HG02943 (cell line): Measurements from ENCODE around the gene CTDSP2.

Experiments used
- ATAC-seq: cut with Tn5 transposase; IDR thresholded peaks from one replicate; pipeline ENCODE4 v1.9.1; 2021; ENCODE audit warnings: mild to moderate bottlenecking, low read depth, moderate library complexity; ENCODE audit not compliant: unreplicated experiment

The CTDSP2 gene

GRCh38 chr12:57817261-57817989 lies 29.1 kb downstream of the CTDSP2 start:
- ATAC-seq = no peak

DNA sequence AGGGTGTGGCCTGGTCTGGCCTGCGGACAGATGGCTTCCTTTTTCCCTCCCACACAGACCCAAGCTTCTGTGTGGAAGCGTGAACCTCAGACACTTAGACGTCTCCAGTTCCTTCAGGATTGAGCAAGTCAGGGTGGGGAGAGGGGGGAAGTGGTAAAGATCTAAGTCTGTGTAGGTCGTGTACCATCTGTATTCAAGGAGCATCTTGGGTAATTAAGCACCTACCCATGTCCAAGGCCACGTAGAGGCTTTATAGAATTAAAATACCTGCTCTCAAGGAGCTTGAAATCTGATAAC lies 29.7 kb downstream of the CTDSP2 start:
- ATAC-seq = no peak

DNA sequence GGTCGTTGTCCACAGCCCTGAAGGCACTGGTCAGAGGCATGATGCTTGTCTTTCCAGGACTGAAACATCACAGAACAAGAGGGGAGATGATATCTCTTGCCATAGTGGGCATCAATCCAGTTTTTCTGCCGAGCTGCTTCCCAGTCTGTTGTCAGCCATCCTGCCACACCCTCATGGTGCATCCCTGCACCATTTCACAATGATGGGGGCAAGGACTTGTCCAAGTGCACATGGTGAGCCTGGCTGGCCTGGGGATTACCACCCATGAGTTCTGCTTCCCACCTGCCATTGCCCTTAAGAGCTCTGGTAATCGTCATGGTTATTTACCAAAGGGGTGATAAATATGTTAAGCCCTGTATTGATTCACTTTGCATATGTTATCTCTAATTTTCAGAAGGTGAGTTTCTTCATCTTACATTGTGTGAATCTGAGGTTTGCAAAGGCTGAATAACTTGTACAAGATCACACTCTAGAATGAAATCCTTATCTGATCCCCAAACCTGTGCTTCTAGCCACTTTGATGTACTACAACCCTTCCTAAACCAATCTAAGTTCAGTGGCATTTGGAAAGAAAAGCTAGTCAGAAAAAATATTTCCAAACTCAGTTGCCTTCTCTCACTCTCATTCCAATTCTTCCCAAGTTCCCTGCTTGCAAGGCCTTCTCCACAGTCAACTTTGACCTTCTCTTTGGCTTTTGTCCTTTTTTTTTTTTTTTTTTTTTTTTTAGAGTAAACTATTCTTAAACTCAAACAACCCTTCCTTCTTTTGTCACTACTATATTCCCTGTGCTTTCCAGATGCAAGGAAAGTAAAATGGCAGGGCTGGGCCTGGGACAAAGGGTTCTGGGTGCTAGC lies 30.3 kb downstream of the CTDSP2 start:
- ATAC-seq = no peak

DNA sequence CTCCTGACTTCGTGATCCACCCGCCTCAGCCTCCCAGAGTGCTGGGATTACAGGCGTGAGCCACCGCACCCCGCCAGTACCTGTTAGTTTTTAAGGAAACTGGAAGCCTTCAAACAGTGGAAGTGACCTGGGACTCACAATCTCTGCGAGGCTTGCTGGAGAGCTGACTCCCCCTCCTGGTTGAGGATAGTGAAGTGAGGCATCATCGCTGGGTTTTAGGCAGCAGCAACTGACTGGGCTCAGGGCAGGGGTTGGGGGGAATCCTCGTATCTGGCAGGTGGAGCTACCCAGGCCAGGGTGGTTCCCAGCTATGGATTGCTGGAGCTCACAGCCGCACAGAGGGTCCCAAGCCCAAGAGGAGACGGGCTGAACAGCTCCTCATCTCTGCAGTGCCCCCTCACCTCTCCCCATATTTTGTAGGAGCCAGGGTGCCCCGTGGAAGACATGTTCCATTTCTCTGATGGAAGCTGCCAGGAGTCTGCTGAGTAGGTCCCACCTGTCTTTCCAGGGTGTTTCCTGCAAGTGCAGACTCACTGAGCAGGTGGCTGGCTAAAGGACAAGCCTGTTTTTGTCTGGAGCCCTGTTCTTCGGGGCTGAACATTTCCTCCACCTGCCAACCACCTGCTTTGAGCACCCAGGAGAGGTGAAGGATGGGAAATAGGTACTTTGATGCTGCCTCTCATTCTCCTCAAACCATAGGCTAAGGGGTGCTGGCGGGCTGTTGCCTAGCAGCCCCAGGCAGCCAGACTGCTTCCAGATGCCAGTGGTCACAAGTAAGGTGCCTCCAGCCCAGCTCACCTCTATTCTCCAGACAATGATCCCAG lies 31.1 kb downstream of the CTDSP2 start:
- ATAC-seq = no peak

GRCh38 chr12:57813971-57814772 lies 32.4 kb downstream of the CTDSP2 start:
- ATAC-seq = no peak

GRCh38 chr12:57813111-57813970 lies 33.2 kb downstream of the CTDSP2 start:
- ATAC-seq = no peak

- ATAC-seq = no peak
Measured at GRCh38 chr12:57811028-57811755, 35.3 kb downstream of the CTDSP2 start.

DNA sequence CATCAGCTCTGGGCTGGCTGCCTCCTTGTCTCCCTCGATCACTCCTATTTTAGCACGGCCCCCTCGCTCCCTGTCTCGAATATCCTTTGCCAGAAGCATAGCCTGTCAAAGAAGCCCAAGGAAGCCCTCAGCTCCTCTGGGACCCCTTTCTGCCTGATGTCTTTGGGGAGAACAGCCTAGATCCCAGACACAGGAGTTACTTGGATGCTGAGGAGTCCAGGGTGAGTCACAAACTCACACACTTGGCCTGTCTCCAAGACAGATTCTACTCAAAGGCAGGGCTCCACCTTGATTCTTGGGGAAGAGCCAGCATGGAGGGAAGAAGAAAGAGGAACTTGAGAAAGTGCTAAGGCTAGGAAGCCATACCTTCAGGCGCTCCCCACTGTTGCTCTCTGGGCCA lies 36.1 kb downstream of the CTDSP2 start:
- no peak for ATAC-seq

GRCh38 chr12:57809425-57809824 lies 37.1 kb downstream of the CTDSP2 start:
- no peak for ATAC-seq

GRCh38 chr12:57808351-57808750 lies 38.2 kb downstream of the CTDSP2 start:
- ATAC-seq = no peak

- no peak for ATAC-seq
Measured at GRCh38 chr12:57807285-57807684, 39.2 kb downstream of the CTDSP2 start.

DNA sequence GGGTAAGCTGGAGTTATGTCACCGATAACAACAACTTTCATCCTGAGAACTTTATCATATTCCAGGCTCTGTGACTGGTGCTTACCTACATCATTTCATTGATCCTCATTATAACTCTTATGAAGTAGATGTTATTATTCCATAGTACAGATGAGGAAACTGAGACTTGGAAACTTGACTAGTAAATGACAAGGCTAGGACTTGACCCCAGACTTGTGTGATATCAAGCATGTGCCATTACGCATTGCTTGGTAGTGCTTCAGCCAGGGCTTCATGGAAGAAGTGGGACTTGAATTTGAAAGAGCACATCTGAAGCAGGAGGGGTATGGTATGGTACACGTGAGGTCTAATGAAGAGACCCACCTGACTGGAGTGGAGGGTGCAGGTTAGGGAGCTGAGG lies 39.9 kb downstream of the CTDSP2 start:
- ATAC-seq = no peak

- no peak for ATAC-seq
Measured at GRCh38 chr12:57803319-57803893, 43.1 kb downstream of the CTDSP2 start.

DNA sequence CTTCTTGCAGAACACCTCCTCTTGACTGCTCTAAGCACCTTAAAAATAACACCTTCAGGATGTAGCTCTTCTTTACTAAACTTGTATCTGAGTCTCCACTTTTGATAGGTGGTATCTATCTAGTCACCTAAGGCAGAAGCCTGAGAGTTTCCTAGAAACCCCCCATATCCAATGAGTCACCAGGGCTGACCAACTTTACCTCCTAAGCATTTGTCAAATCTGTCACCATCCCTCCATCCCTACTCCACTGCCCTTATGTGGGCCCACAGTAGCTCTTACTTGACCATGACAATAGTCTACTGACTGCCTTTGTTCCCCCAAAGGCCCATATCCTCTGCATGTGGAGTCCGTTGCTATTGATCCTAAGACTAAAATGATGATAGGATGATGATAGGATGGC lies 43.9 kb downstream of the CTDSP2 start:
- no peak for ATAC-seq

GRCh38 chr12:57800965-57801364 lies 45.6 kb downstream of the CTDSP2 start:
- ATAC-seq = no peak

DNA sequence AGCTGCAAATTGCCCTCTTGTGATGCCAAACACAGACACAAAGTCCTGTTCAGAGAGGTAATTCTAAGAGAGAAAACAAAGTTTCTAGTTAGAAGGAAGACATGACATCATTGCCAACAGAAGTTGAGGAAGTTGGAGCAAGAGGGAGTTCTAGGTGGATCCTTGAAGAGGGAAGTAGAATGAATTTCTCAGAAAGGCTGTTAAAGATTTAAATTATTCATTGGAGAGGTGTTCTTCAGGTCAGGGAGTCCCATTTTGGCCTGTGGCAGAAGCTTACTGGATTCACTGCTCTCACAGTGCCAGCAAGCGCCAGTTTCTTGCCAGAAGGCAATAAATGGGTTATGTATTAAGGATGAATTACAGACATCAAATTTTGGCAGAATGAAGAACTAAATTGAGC lies 48.6 kb downstream of the CTDSP2 start:
- ATAC-seq = no peak

GRCh38 chr12:57796996-57797395 lies 49.5 kb downstream of the CTDSP2 start:
- ATAC-seq = no peak

DNA sequence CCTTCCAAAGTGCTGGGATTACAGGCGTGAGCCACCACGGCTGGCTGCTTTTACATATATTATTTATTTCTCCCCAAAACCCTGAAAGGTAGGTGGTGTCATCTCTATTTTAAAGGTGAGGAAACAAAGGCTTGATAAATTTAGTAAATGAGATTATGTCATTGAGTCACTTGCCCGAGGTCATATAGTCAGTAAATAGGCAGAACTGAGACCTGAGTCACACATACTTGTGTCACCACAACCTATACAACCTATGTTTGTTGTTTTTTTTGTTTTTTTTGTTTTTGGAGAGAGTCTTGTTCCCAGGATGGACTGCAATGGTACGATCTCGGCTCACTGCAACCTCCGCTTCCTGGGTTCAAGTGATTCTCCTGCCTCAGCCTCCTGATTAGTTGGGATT lies 51.2 kb downstream of the CTDSP2 start:
- no peak for ATAC-seq

GRCh38 chr12:57793920-57794319 lies 52.6 kb downstream of the CTDSP2 start:
- ATAC-seq = no peak
